Measurements from ENCODE around the gene SGMS1.

DNA sequence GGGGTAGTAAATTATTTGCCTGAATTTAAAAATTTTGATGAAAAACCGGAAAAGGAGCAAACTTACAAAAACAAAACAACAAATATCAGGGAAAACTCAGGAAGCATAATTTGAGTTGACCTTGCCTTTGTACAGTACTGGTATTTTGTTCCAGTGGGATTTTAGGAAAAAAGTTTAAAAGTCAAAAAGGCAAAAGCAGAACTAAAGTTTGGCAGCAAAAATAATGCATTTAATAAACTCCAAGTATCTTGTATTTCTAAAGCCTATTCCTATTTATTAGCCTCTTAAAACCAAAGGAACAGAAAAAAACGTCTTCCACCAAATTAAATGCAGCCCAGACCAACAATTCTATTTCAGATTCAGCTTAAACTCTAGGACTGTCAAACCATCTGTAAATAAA is 281.8 kb downstream of the SGMS1 start:
- TF ChIP-seq, protein P1, sequence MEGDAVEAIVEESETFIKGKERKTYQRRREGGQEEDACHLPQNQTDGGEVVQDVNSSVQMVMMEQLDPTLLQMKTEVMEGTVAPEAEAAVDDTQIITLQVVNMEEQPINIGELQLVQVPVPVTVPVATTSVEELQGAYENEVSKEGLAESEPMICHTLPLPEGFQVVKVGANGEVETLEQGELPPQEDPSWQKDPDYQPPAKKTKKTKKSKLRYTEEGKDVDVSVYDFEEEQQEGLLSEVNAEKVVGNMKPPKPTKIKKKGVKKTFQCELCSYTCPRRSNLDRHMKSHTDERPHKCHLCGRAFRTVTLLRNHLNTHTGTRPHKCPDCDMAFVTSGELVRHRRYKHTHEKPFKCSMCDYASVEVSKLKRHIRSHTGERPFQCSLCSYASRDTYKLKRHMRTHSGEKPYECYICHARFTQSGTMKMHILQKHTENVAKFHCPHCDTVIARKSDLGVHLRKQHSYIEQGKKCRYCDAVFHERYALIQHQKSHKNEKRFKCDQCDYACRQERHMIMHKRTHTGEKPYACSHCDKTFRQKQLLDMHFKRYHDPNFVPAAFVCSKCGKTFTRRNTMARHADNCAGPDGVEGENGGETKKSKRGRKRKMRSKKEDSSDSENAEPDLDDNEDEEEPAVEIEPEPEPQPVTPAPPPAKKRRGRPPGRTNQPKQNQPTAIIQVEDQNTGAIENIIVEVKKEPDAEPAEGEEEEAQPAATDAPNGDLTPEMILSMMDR (IDR thresholded peaks at IDR 0.05 in 8 of 11, conservative IDR thresholded peaks at IDR 0.05 in 3 of 11): no peak
- TF ChIP-seq POLR2A (IDR thresholded peaks at IDR 0.05) (no peak), POLR2AphosphoS5 (IDR thresholded peaks at IDR 0.05) (no peak)
